SHP77 treated with DMSO at 0.1 percent for 48 hours (cell line): ENCODE results near the gene INPP5E.

Experiments used
- DNase-seq: peaks from one replicate; lab custom pipeline; 2025; lab: John Stamatoyannopoulos, UW

The INPP5E gene

GRCh38 chr9:136473354-136473721, 33.7 kb upstream of the INPP5E start:
- DNase-seq, result no peak

GRCh38 chr9:136472640-136473353, 33.2 kb upstream of the INPP5E start:
- no peak for DNase-seq

- no peak for DNase-seq
These were observed 32.3 kb upstream of the INPP5E start for GRCh38 chr9:136471802-136472487.

GRCh38 chr9:136470792-136471469, 31.3 kb upstream of the INPP5E start:
- no peak for DNase-seq

GRCh38 chr9:136470356-136470755, 30.7 kb upstream of the INPP5E start:
- DNase-seq, result no peak

GRCh38 chr9:136467766-136468165, 28.1 kb upstream of the INPP5E start:
- DNase-seq, result no peak

GRCh38 chr9:136466155-136466541, 26.5 kb upstream of the INPP5E start:
- DNase-seq, result no peak

GRCh38 chr9:136465500-136466154, 26.0 kb upstream of the INPP5E start:
- DNase-seq, result no peak

- no peak for DNase-seq
These were observed 24.6 kb upstream of the INPP5E start for GRCh38 chr9:136464241-136464640.

- DNase-seq, result no peak
These were observed 23.9 kb upstream of the INPP5E start for GRCh38 chr9:136463578-136463977.

GRCh38 chr9:136462664-136463063, 23.0 kb upstream of the INPP5E start:
- no peak for DNase-seq

GRCh38 chr9:136460772-136461325, 21.2 kb upstream of the INPP5E start:
- DNase-seq, result no peak

GRCh38 chr9:136459425-136459824, 19.8 kb upstream of the INPP5E start:
- DNase-seq, result no peak

GRCh38 chr9:136457326-136457725, 17.7 kb upstream of the INPP5E start:
- DNase-seq, result no peak

GRCh38 chr9:136456258-136456657, 16.6 kb upstream of the INPP5E start:
- DNase-seq, result no peak

- DNase-seq, result no peak
These were observed 15.7 kb upstream of the INPP5E start for GRCh38 chr9:136455043-136456002.

GRCh38 chr9:136454026-136454796, 14.6 kb upstream of the INPP5E start:
- DNase-seq, result no peak

- no peak for DNase-seq
These were observed 13.7 kb upstream of the INPP5E start for GRCh38 chr9:136453326-136453725.

- DNase-seq, result no peak
These were observed 11.7 kb upstream of the INPP5E start for GRCh38 chr9:136451221-136451877.

GRCh38 chr9:136448655-136449054, 9.0 kb upstream of the INPP5E start:
- no peak for DNase-seq
